CD4-positive, alpha-beta T cell treated with Interleukin-17A for 1 hour (primary cell): ENCODE data around the gene COL15A1.
A peak's percentile ranks its signal among the peaks of the same experiment; 100 is the strongest.
"Not testable (repeated sequence)": the region's sequence is repeated elsewhere in the genome, so short reads cannot be mapped to it uniquely, and the experiment has no call there.

ENCODE experiments used
- DNase-seq: peaks from one replicate; pipeline ENCODE4 v3.0.0-alpha.2; 2020

The COL15A1 gene

GRCh38 chr9:99092643-99093491, 149.2 kb downstream of the COL15A1 start:
- DNase-seq, result peak; percentile 36

DNA sequence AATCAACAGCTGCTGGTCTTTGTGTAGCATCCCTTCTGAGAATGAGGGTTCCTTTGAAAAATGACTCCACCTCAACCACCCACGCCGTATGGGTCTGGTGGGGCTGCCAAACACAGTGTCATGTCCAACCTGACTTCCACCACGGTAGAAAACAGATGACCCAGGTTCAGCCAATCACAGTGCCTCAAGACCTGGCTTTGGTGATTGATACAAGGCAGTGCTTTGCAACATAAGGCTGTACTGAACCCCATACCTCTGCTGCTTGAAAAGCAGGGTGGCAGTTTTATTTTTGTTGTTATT, 149.7 kb downstream of the COL15A1 start:
- no peak for DNase-seq

- no peak for DNase-seq
Observed at GRCh38 chr9:99095565-99095964, 151.9 kb downstream of the COL15A1 start.

DNA sequence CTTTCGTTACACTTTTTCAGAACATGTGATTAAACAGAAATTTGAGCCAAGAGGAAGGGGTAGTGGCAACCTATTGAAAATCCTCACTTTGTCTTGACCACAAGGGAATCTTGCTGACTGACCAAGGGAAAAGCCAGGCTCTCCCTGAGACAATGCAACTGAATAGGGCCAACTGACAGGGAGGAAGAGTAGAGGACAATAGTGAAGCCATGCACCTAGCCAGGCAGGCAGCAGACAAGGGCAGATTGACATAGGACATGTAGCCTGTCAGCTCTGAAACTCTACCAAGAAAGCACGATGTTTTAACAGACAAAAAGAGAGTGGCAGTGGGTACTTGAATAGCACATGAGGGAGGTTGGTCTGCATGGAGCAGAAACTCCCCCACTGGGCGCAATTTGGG, 152.7 kb downstream of the COL15A1 start:
- no peak for DNase-seq

DNA sequence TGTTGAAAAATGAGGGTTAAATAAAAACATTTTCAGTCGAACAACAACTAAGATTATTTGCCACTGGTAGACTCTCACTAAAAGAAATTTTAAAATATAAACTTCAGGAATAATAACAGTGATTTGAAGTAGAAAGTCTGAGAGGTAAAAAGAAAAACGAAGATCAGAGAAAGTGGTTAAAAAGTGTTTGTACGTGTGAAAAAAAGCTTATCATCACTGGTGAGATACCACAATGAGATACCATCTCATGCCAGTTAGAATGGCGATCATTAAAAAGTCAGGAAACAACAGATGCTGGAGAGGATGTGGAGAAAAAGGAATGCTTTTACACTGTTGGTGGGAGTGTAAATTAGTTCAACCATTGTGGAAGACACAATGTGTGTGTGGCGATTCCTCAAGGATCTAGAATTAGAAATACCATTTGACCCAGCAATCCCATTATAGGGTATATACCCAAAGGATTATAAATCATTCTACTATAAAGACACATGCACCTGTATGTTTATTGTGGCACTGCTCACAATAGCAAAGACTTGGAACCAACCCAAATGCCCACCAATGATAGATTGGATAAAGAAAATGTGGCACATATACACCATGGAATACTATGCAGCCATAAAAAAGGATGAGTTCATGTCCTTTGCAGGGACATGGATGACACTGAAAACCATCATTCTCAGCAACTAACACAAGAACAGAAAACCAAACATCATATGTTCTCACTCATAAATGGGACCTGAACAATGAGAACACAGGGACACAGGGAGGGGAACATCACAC, 156.3 kb downstream of the COL15A1 start:
- DNase-seq, result not testable (repeated sequence)

- no peak for DNase-seq
Observed at GRCh38 chr9:99101271-99101670, 157.6 kb downstream of the COL15A1 start.

- DNase-seq, result no peak
Observed at GRCh38 chr9:99101812-99102211, 158.1 kb downstream of the COL15A1 start.

DNA sequence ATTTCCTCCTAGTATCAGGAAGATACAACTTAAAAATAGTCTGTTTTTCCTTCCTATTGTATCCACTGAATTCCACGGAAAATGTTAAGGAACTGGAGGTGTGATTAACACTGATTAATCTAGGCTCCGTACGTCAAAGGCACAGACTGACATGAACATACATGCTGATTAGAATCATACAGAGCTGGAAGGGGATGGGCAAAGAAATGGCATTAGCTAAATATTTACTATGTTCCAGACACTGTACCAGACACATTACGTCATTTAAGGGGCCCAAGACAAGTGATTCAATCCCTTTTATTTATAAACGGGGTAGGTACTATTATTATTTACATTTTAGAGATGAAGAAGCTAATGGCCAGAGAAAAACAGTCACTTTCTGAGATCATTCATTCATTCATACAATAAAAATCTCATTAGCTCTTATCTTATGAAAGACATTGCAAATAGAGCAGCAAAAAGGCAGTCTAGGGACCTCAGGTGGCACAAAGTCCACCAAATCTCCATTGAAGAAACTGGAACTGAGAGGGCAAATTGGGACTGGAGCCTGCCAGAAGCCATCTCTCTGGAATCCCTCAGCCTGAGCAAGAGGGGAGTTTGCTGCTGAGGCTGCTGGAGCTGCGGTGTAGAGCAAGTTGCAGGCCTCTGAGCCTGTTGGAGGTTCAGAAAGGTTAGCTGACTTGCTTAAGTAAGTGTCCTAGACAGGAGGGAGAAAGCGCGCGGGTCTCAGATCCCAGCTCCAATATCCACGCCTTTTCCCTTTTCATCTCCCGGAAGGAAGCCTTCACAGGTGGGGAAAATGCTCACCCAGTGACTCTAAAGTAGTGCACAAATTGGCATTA, 159.6 kb downstream of the COL15A1 start:
- DNase-seq, result no peak

- DNase-seq, result no peak
Observed at GRCh38 chr9:99103901-99104458, 160.3 kb downstream of the COL15A1 start.

GRCh38 chr9:99104459-99105151, 160.9 kb downstream of the COL15A1 start, which contains the start of gene TGFBR1:
TGFBR1 (plus strand) TSS chr9:99105113; CDS start chr9:99105206, 93 bp downstream.
- peak; percentile 95 for DNase-seq

- peak; percentile 45 for DNase-seq
Observed at GRCh38 chr9:99105152-99106043, 161.7 kb downstream of the COL15A1 start.

GRCh38 chr9:99106044-99106375, 162.3 kb downstream of the COL15A1 start:
- no peak for DNase-seq

DNA sequence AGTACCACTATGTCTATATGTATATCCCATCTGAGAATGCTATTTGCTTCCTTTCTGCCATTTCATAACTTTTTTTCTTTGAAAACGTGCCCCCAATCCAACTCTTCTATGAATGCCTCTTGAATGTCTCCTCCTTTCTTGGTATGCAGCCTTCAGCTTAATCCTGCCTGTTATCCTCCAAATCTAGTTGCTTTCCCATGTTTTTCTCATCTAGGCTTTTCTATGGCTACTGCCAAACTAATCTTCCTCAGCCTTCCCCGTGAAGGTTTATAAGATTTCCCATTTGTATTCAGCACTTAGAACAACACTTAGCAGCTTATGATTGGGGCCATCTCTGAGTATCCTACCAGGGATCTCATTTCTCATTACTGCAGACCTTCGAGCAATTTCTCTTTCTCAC, 163.7 kb downstream of the COL15A1 start:
- no peak for DNase-seq

GRCh38 chr9:99108131-99108530, 164.4 kb downstream of the COL15A1 start:
- no peak for DNase-seq

- peak; percentile 32 for DNase-seq
Observed at GRCh38 chr9:99109522-99109921, 165.8 kb downstream of the COL15A1 start.

DNA sequence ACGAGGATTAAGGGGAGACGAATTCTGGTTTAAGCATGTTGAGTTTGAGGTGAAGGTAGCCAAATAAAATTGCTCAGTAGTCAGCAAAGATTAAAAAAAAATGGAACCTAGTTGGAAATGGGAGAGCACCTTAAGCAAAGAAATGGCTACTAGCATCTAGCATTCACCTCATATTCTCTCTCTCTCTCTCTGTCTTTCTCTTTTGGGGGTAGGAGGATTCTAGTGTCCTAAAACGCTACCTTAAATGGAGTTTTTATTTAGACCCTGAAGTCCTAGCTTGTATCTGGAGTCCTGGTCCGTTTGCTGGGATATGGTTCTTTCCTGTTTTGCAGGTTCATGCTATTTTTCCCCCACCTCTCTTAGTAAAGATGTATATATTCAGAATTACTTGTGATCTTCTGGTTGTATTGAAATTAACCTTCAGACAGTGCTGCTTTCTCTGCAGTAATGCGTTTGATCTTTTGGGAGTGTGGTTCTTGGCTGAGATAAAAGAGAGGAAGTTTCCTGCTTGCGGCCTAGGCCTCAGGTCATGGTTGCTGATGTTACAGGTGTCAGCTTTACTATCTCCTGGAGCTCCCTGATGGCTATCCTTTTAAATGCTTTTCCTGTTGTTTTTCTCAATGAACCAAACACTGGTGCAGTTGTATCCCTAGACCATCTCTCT, 169.2 kb downstream of the COL15A1 start:
- peak; percentile 77 for DNase-seq

- no peak for DNase-seq
Observed at GRCh38 chr9:99113414-99114048, 169.8 kb downstream of the COL15A1 start.

DNA sequence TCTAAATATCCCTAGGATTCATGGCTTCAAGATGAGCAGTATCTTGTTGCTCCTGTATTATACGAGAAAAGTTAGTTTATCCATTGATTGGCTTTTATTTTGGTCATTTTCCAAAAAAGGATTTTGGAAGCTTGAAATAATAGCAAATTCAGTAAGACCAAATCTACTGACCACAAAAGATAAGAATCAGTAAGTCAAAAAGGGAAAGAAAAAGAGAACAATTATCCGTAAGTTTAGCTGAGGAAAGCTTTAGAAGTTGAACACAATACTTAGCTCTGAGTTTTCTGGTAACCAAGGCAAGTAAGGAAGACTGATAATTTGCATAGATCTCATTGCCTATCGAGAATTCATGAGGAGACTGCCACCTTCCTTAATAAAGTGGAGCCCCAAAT, 170.3 kb downstream of the COL15A1 start:
- DNase-seq, result no peak

DNA sequence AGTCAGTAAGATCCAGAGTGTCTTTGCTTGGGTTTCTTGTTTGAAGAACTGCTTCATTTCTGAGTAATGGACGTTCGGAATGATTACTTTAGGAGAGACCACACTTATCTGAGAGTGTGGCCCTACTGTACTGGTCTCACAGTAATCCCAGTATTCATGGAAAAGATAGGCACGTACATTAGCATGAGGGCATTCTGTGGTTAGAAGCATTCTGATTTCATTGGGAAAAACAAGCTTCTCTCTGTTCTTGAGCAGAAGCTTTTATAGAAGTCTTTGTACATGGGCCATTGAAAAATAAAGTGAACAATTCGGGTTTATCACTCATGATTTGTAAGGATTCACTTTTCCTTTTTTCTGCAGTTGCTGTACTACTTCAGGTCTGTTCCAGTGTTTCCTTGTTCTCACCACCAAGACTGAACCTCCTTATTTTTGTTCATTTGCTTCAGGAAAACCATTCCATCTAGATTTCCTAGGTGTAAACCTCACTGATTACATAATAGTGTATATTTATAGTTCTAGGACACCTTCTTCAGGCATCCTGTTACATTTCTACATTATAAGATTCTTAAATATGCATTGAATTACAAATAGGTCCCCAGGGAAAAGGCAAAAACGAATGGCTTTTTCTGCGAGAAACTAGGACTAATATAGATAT, 171.3 kb downstream of the COL15A1 start:
- no peak for DNase-seq

DNA sequence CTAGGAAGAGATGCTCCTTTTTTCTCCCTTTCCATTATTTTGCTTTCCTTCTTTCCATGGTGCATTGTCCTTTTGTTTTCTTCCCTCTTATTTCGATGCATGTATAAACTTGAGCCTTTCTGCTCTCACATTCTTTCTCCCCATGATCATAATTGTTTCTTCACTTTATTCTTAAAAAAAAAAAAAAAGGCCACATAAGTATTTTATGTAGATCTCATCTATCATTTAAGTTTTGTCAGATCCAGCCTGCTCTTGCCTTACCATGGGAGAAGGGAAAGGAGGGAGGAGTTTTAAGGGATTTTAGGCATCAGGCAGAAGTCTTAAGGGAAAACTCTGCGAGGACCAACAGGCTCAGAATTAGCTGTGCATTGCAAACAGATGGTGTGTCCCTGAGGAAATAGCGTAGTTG, 172.3 kb downstream of the COL15A1 start:
- DNase-seq, result no peak
